Measurements from ENCODE around the gene HEMK1. TPM values are rescaled to one million over a fixed set of nuclear protein-coding genes. Genes with fewer than 3 reads are reported as not detected.
A peak's percentile ranks its signal among the peaks of the same experiment; 100 is the strongest.

The HEMK1 gene
- total RNA-seq, 6 donors from 2014 or later, result 5.0 to 25.3 (median 9.6) TPM

- Histone ChIP-seq H3K4me3 (peak overlapping the region; percentile 48 to 81 (median 75)), H3K36me3 (peaks cover 0 to 41% (median 18%) of the 10 kb centered on the region in 4 donors), H3K27me3 (no peaks in the 10 kb centered on the region), H3K9me3 (no peaks in the 10 kb centered on the region), H3K27ac (peak overlapping the region; percentile 84 to 96 (median 91)), H3K4me1 (peaks cover 45 to 80% (median 77%) of the 10 kb centered on the region in 4 donors)
- TF ChIP-seq POLR2A (IDR thresholded peaks at IDR 0.05) (peak in 1 of 4 donors; percentile 30), CTCF (IDR thresholded peaks at IDR 0.05) (no peak), POLR2AphosphoS5 (IDR thresholded peaks at IDR 0.05) (peak in 1 of 2 donors; percentile 24), EP300 (IDR thresholded peaks at IDR 0.05) (no peak)
- WGBS, 2 donors, result 59 to 70% methylated on average over 4 to 6 of the region's 6 CpGs
- ATAC-seq (ENCODE audit: low FRiP score in 2 of 2) (no peak), DNase-seq (no peak)
Observed at GRCh38 chr3:50610181-50610971, 41.1 kb downstream of the HEMK1 start.

- no peak for DNase-seq
- peaks cover 43 to 77% (median 75%) of the 10 kb centered on the region in 4 donors for H3K4me1 ChIP-seq
- no peaks in the 10 kb centered on the region for H3K27me3 ChIP-seq
- no peak for ATAC-seq (ENCODE audit: low FRiP score in 2 of 2)
- H3K36me3 ChIP-seq, result peaks cover 0 to 34% (median 18%) of the 10 kb centered on the region in 4 donors
- H3K27ac ChIP-seq, result peak overlapping the region; percentile 84 to 96 (median 91)
- H3K4me3 ChIP-seq, result peak overlapping the region; percentile 48 to 81 (median 75)
- no peak for TF ChIP-seq CTCF (IDR thresholded peaks at IDR 0.05)
- no peaks in the 10 kb centered on the region for H3K9me3 ChIP-seq
- 0% methylated on average over 3 to 10 of the region's 10 CpGs for WGBS, 2 donors
Observed at GRCh38 chr3:50610992-50611463, 41.7 kb downstream of the HEMK1 start.

GRCh38 chr3:50611464-50612233 lies 42.3 kb downstream of the HEMK1 start, which contains the start of gene CISH:
TSS of gene CISH (minus strand) at chr3:50611774. CDS start at chr3:50611650, 124 bp downstream.
- DNase-seq (peak; percentile 98 to 99), ATAC-seq (ENCODE audit: low FRiP score in 2 of 2) (peak; percentile 89 to 92)
- Histone ChIP-seq H3K27me3 (no peaks in the 10 kb centered on the region), H3K9me3 (no peaks in the 10 kb centered on the region), H3K4me1 (peaks cover 43 to 76% (median 73%) of the 10 kb centered on the region in 4 donors), H3K36me3 (peaks cover 0 to 28% (median 14%) of the 10 kb centered on the region in 4 donors), H3K27ac (peak within 1 kb of the TSS; percentile 84 to 96 (median 91)), H3K4me3 (peak within 1 kb of the TSS; percentile 48 to 81 (median 75))
- 1% methylated on average over 34 to 63 of the region's 75 CpGs for WGBS, 2 donors
- TF ChIP-seq POLR2AphosphoS5 (IDR thresholded peaks at IDR 0.05), result peak; percentile 93 to 94
- TF ChIP-seq EP300 (IDR thresholded peaks at IDR 0.05), result peak in 2 of 4 donors; percentile 46 to 68
- peak in 5 of 6 experiments; percentile 14 to 68 (median 48) for TF ChIP-seq CTCF (IDR thresholded peaks at IDR 0.05)
- TF ChIP-seq POLR2A (IDR thresholded peaks at IDR 0.05), result peak; percentile 80 to 95 (median 86)

- DNase-seq, result no peak
- Histone ChIP-seq H3K36me3 (peaks cover 0 to 21% (median 7%) of the 10 kb centered on the region in 4 donors), H3K27ac (peak overlapping the region; percentile 84 to 96 (median 91)), H3K27me3 (no peaks in the 10 kb centered on the region), H3K4me3 (peak overlapping the region; percentile 22 to 81 (median 75)), H3K9me3 (no peaks in the 10 kb centered on the region), H3K4me1 (peaks cover 37 to 71% (median 68%) of the 10 kb centered on the region in 4 donors)
- TF ChIP-seq EP300 (IDR thresholded peaks at IDR 0.05) (no peak), POLR2AphosphoS5 (IDR thresholded peaks at IDR 0.05) (peak; percentile 4 to 49), POLR2A (IDR thresholded peaks at IDR 0.05) (peak in 2 of 4 donors; percentile 45 to 46)
- WGBS, 2 donors, result 4 to 6% methylated on average over 16 to 29 of the region's 29 CpGs
- ATAC-seq (ENCODE audit: low FRiP score in 2 of 2), result no peak
Observed at GRCh38 chr3:50612234-50612882, 43.0 kb downstream of the HEMK1 start.

Data from upper lobe of left lung (tissue), 6 donors.